Astrocyte (in vitro differentiated cells and primary cell): ENCODE measurements around the gene PPIF. TPM values are rescaled to one million over a fixed set of nuclear protein-coding genes. Genes with fewer than 3 reads are reported as not detected.

Experiments
- DNase-seq: peaks from one replicate; pipeline ENCODE4 v3.0.0-alpha.2; 2010; ENCODE audit warnings: low read depth
- FAIRE-seq: peaks from 2 replicates; lab custom pipeline; 2011; peaks lifted over from hg19 to GRCh38; lab: Jason Lieb, UNC
- H2AFZ ChIP-seq: 2 replicates; pipeline ENCODE4 v1.6.0; 2012; ENCODE audit warnings: low read depth, low read length, inconsistent platforms
- H3K27ac ChIP-seq: 2 replicates; pipeline ENCODE4 v1.5.1; 2011; ENCODE audit warnings: low read depth, low read length, inconsistent platforms
- H3K27me3 ChIP-seq: 2 replicates; pipeline ENCODE4 v1.6.0; 2011; ENCODE audit warnings: low read length, inconsistent platforms; ENCODE audit not compliant: insufficient read depth
- H3K36me3 ChIP-seq: 2 replicates; pipeline ENCODE4 v1.5.1; 2011; ENCODE audit warnings: low read length, inconsistent platforms; ENCODE audit not compliant: insufficient read depth
- H3K4me1 ChIP-seq: 2 replicates; pipeline ENCODE4 v1.5.1; 2011; ENCODE audit warnings: low read length, inconsistent platforms; ENCODE audit not compliant: insufficient read depth
- H3K4me2 ChIP-seq: 2 replicates; pipeline ENCODE4 v1.6.0; 2012; ENCODE audit warnings: low read length, inconsistent platforms
- H3K4me3 ChIP-seq: 2 replicates; pipeline ENCODE4 v1.5.1; 2011; ENCODE audit warnings: low read depth, mild to moderate bottlenecking, low read length, inconsistent platforms; ENCODE audit not compliant: insufficient read depth
- H3K79me2 ChIP-seq: 2 replicates; pipeline ENCODE4 v1.6.0; 2012; ENCODE audit warnings: mild to moderate bottlenecking, low read length, inconsistent platforms; ENCODE audit not compliant: insufficient read depth
- H3K9ac ChIP-seq: 2 replicates; pipeline ENCODE4 v1.6.0; 2012; ENCODE audit warnings: mild to moderate bottlenecking, low read length, inconsistent platforms
- H3K9me3 ChIP-seq: 2 replicates; pipeline ENCODE4 v1.5.1; 2012; ENCODE audit warnings: low read depth, mild to moderate bottlenecking, low read length, inconsistent platforms; ENCODE audit not compliant: insufficient read depth
- H4K20me1 ChIP-seq: 2 replicates; pipeline ENCODE4 v1.6.0; 2012; ENCODE audit warnings: low read length, inconsistent platforms; ENCODE audit not compliant: insufficient read depth
- H3K27ac Mint-ChIP-seq: one replicate; pipeline ENCODE4 v1.8.0; 2021; ENCODE audit warnings: mild to moderate bottlenecking, mixed read lengths; ENCODE audit not compliant: unreplicated experiment
- H3K27me3 Mint-ChIP-seq: one replicate; pipeline ENCODE4 v1.8.0; 2021; ENCODE audit warnings: low read depth, mixed read lengths; ENCODE audit not compliant: unreplicated experiment
- H3K36me3 Mint-ChIP-seq: one replicate; pipeline ENCODE4 v1.8.0; 2021; ENCODE audit warnings: low read depth, mixed read lengths; ENCODE audit not compliant: unreplicated experiment
- H3K4me1 Mint-ChIP-seq: one replicate; pipeline ENCODE4 v1.8.0; 2021; ENCODE audit warnings: low read depth, mixed read lengths; ENCODE audit not compliant: unreplicated experiment
- H3K4me3 Mint-ChIP-seq: one replicate; pipeline ENCODE4 v1.8.0; 2021; ENCODE audit warnings: mild to moderate bottlenecking, moderate library complexity, mixed read lengths; ENCODE audit not compliant: unreplicated experiment
- H3K9me3 Mint-ChIP-seq: one replicate; pipeline ENCODE4 v1.8.0; 2021; ENCODE audit warnings: mild to moderate bottlenecking, mixed read lengths; ENCODE audit not compliant: unreplicated experiment
- CTCF ChIP-seq: IDR thresholded peaks from 2 replicates; pipeline ENCODE4 v1.5.1; 2011; ENCODE audit warnings: low read depth, mild to moderate bottlenecking, inconsistent platforms, low read length, moderate library complexity; ENCODE audit not compliant: insufficient read depth
- EZH2 ChIP-seq: IDR thresholded peaks from 2 replicates; pipeline ENCODE4 v1.6.1; 2012; ENCODE audit warnings: mild to moderate bottlenecking, low read length, inconsistent platforms; ENCODE audit not compliant: insufficient read depth
- total RNA-seq: library from RNA; stranded (reverse); gene quantifications from 2 replicates; pipeline ENCODE4 v1.2.1, GENCODE V29; 2021

The PPIF gene
- total RNA-seq, 1 donor from 2014 or later: 31.7 TPM

GRCh38 chr10:79376078-79376628 is 28.9 kb downstream of the PPIF start:
- no peak overlapping the region for H3K27ac Mint-ChIP-seq
- H3K4me3 ChIP-seq: no peak overlapping the region
- no peak overlapping the region for H2AFZ ChIP-seq
- H3K9ac ChIP-seq: no peak overlapping the region
- DNase-seq: no peak
- no peaks in the 10 kb centered on the region for H3K9me3 ChIP-seq
- H3K4me2 ChIP-seq: no peak overlapping the region
- H4K20me1 ChIP-seq: no peaks in the 10 kb centered on the region
- no peak for FAIRE-seq
- H3K4me3 Mint-ChIP-seq: no peak overlapping the region
- H3K36me3 Mint-ChIP-seq: no peaks in the 10 kb centered on the region
- H3K27me3 ChIP-seq: no peaks in the 10 kb centered on the region
- H3K36me3 ChIP-seq: no peaks in the 10 kb centered on the region
- H3K4me1 ChIP-seq: peaks cover 12% of the 10 kb centered on the region
- H3K79me2 ChIP-seq: no peaks in the 10 kb centered on the region
- H3K9me3 Mint-ChIP-seq: no peaks in the 10 kb centered on the region
- TF ChIP-seq EZH2 (no peak), CTCF (no peak)
- peaks cover 11% of the 10 kb centered on the region for H3K4me1 Mint-ChIP-seq
- H3K27ac ChIP-seq: no peak overlapping the region
- H3K27me3 Mint-ChIP-seq: peaks cover 3% of the 10 kb centered on the region

GRCh38 chr10:79376751-79377556 is 29.7 kb downstream of the PPIF start:
- no peak overlapping the region for H3K27ac Mint-ChIP-seq
- DNase-seq: no peak

More at GRCh38 chr10:79376751-79377556, 29.7 kb downstream of the PPIF start:
- Histone ChIP-seq H2AFZ (no peak overlapping the region), H3K27me3 (no peaks in the 10 kb centered on the region), H3K27ac (no peak overlapping the region), H3K79me2 (no peaks in the 10 kb centered on the region), H3K9me3 (no peaks in the 10 kb centered on the region), H3K36me3 (no peaks in the 10 kb centered on the region), H4K20me1 (no peaks in the 10 kb centered on the region), H3K9ac (no peak overlapping the region), H3K4me3 (no peak overlapping the region), H3K4me2 (no peak overlapping the region), H3K4me1 (peaks cover 20% of the 10 kb centered on the region)
- Mint-ChIP-seq H3K36me3 (no peaks in the 10 kb centered on the region), H3K4me3 (no peak overlapping the region), H3K9me3 (no peaks in the 10 kb centered on the region), H3K27me3 (peaks cover 3% of the 10 kb centered on the region), H3K4me1 (peaks cover 16% of the 10 kb centered on the region)
- TF ChIP-seq EZH2: no peak
- no peak for TF ChIP-seq CTCF
- no peak for FAIRE-seq
